Lower lobe of right lung (tissue), 2 donors: ENCODE results near the gene LGR6. TPM values are rescaled to one million over a fixed set of nuclear protein-coding genes. Genes with fewer than 3 reads are reported as not detected.

ENCODE experiments used
- ATAC-seq, 2 donors: fragments of 200-7000 bp; cut with Tn5 transposase; one replicate each; pipeline ENCODE4 v1.9.1; 2020 to 2022; ENCODE audit warnings: mild to moderate bottlenecking in 2 of 2, moderate library complexity in 2 of 2
- DNase-seq: peaks from one replicate; pipeline ENCODE4 v3.0.0-alpha.2; 2020
- H3K27ac ChIP-seq: fragments of 200-600 bp; one replicate; pipeline ENCODE4 v1.8.0; 2022
- H3K27me3 ChIP-seq: fragments of 200-600 bp; one replicate; pipeline ENCODE4 v1.8.0; 2022; ENCODE audit warnings: low read depth
- H3K36me3 ChIP-seq: fragments of 200-600 bp; one replicate; pipeline ENCODE4 v1.8.0; 2022; ENCODE audit warnings: mild to moderate bottlenecking
- H3K4me1 ChIP-seq: fragments of 200-600 bp; one replicate; pipeline ENCODE4 v1.8.0; 2022
- H3K4me3 ChIP-seq: fragments of 200-600 bp; one replicate; pipeline ENCODE4 v1.8.0; 2022; ENCODE audit warnings: mild to moderate bottlenecking
- H3K9me3 ChIP-seq: fragments of 200-600 bp; one replicate; pipeline ENCODE4 v1.8.0; 2022
- CTCF ChIP-seq: fragments of 200-600 bp; IDR thresholded peaks from one replicate; pipeline ENCODE4 v1.8.0; 2022; ENCODE audit warnings: antibody characterized with exemption, mild to moderate bottlenecking
- intact Hi-C: fragments of 100-400 bp; cut with DNase I; formaldehyde crosslinking; loops from one replicate; pipeline ENCODE4 v1.11.0; 2022
- total RNA-seq: library from RNA; stranded (reverse); fragmentation: NEBNext Ultra II Directional; extraction: Animal tissue kit (Norgen Biotek cat#: 25700); gene quantifications from one replicate; pipeline ENCODE4 v1.2.1, GENCODE V29; 2021
- donor health status: DM: no; HTN: yes; CAD: no; lungs with severe emphysema.

Gene LGR6
- total RNA-seq, 1 donor from 2014 or later: 1.7 TPM

DNA sequence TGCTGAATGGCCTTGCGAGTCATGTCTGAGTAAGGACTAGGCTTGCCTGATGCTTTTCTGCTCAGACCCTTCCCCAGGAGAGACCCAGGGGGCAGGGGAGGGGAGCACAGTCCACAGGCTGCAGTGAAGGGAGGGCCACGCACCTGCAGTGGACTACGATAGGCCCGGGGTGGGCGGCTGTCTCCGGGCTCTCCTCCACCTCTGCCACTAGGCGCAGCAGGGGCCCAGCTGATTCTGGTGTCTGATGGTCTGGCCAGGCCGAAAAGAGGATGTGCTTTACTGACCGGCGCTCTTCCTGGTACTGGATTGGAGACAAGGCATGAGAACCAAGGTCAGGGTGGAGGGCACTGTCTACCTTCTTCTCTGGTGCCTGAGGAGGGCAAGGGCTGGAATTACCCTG lies 41.2 kb upstream of the LGR6 start:
- intact Hi-C loops: no loop called here
- Histone ChIP-seq H3K4me1 (peaks cover 13% of the 10 kb centered on the region), H3K27me3 (no peaks in the 10 kb centered on the region), H3K36me3 (no peaks in the 10 kb centered on the region), H3K9me3 (no peaks in the 10 kb centered on the region), H3K4me3 (no peak overlapping the region), H3K27ac (no peak overlapping the region)
- no peak for TF ChIP-seq CTCF
- no peak for ATAC-seq
- DNase-seq: no peak

- no peak overlapping the region for H3K4me3 ChIP-seq
- no peaks in the 10 kb centered on the region for H3K9me3 ChIP-seq
- no peak for ATAC-seq
- no peak overlapping the region for H3K27ac ChIP-seq
- intact Hi-C loops: no loop called here
- peaks cover 13% of the 10 kb centered on the region for H3K4me1 ChIP-seq
- TF ChIP-seq CTCF: no peak
- H3K27me3 ChIP-seq: no peaks in the 10 kb centered on the region
- H3K36me3 ChIP-seq: no peaks in the 10 kb centered on the region
- no peak for DNase-seq
These were observed 40.3 kb upstream of the LGR6 start for GRCh38 chr1:202153284-202153683.

DNA sequence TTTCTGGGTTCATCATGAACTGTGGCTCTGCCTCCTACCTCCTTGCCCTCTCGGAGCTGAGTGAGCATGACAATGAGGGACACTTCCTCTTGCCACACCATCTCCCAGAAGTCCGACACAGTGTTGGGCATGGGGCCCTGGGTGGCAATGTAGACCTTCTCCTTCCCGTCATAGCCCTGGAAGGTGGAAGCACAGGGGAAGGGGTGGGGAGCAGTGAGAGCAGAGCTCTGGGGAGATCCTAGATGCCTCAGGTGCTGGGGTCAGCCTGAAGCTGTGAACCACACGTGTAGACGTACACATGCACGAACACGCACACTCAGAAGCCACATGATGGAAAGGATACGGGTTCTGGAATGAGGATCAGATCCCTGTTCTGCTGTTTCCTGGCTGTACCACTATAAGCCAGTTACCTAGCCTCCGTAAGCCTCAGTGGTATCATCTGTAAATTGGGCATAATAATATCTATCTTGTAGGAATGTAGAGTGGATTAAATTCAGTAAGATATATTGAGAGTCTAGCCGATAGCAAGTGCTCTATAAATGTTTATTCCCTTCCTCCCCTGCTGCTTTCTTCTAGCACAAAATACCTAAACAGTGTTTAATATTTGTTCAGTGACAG lies 39.3 kb upstream of the LGR6 start:
- no peaks in the 10 kb centered on the region for H3K9me3 ChIP-seq
- H3K27me3 ChIP-seq: no peaks in the 10 kb centered on the region
- intact Hi-C loops: no loop called here
- DNase-seq: no peak
- no peak for TF ChIP-seq CTCF
- H3K4me3 ChIP-seq: no peak overlapping the region
- H3K27ac ChIP-seq: no peak overlapping the region
- H3K4me1 ChIP-seq: peaks cover 13% of the 10 kb centered on the region
- ATAC-seq: no peak
- no peaks in the 10 kb centered on the region for H3K36me3 ChIP-seq

DNA sequence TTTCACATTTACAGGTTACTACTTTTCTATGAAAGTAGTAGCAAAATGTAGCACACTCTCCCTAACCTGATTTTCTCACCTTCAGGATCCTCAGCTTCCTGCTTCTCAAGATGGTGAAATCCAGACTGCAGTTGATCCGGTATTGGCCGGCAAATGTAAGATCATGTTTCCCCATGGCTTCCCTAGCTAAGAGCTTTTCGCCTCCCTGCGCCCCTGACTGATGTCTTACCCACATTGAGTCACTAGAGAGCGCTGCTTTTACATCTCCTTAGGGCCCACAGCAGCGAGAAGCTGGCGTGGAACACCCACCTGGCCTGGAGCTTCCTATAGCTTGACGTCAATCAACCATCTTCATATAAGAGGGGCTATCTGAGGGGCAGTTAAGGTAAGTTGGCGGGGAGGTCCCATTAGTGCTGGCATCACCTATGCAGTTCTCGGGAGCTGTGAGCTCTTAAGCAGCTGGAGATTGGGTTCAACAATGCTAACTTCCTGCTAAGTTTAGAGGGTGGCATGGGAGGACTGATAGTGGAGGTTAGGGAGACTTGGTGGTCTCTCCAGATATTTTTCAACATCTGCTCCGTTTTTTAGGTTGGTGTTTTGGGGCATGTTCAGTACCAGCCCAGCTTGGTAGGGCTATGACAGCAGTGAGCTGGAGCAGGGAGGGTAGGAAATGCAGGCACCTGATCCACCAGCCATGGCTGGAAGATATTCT lies 38.7 kb upstream of the LGR6 start:
- Histone ChIP-seq H3K4me3 (no peak overlapping the region), H3K27ac (no peak overlapping the region), H3K4me1 (peaks cover 13% of the 10 kb centered on the region), H3K36me3 (no peaks in the 10 kb centered on the region), H3K27me3 (no peaks in the 10 kb centered on the region), H3K9me3 (no peaks in the 10 kb centered on the region)
- peak; percentile 79 to 82 for ATAC-seq
- TF ChIP-seq CTCF: peak; percentile 43
- DNase-seq: peak; percentile 76
- intact Hi-C loops: no loop called here

DNA sequence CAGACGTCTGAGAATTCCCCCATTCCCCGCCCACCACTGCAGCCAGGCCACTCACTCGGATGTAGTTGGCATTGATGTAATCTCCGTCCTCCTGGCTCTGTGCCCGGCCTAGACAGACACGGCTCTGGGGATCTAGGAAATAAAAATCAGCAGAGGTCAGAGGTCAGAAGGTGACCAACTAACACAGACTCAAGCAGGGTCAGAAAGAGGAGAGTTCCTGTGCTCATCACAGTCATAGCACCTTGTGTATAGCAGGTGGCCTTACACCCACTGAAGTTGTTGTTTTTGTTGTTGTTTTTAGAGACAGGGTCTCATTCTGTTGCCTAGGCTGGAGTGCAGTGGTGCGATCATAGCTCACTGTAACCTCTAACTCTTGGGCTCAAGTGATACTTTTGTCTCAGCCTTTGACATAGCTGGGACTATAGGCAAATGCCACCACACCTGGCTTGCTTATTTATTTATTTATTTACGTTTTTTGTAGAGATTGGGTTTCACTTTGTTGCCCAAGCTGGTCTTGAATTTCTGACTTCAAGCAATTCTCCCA lies 38.0 kb upstream of the LGR6 start:
- Histone ChIP-seq H3K36me3 (no peaks in the 10 kb centered on the region), H3K9me3 (no peaks in the 10 kb centered on the region), H3K27ac (no peak overlapping the region), H3K4me3 (no peak overlapping the region), H3K4me1 (peaks cover 13% of the 10 kb centered on the region), H3K27me3 (no peaks in the 10 kb centered on the region)
- intact Hi-C loops: no loop called here
- TF ChIP-seq CTCF: no peak
- ATAC-seq: peak; percentile 37 to 73
- peak; percentile 83 for DNase-seq
